HG03575 (cell line): ENCODE results near the gene IL1RN.

Experiments used
- ATAC-seq: cut with Tn5 transposase; IDR thresholded peaks from one replicate; pipeline ENCODE4 v1.9.1; 2021; ENCODE audit not compliant: unreplicated experiment, insufficient number of reproducible peaks, low FRiP score; ENCODE audit errors: extremely low read depth

The IL1RN gene

DNA sequence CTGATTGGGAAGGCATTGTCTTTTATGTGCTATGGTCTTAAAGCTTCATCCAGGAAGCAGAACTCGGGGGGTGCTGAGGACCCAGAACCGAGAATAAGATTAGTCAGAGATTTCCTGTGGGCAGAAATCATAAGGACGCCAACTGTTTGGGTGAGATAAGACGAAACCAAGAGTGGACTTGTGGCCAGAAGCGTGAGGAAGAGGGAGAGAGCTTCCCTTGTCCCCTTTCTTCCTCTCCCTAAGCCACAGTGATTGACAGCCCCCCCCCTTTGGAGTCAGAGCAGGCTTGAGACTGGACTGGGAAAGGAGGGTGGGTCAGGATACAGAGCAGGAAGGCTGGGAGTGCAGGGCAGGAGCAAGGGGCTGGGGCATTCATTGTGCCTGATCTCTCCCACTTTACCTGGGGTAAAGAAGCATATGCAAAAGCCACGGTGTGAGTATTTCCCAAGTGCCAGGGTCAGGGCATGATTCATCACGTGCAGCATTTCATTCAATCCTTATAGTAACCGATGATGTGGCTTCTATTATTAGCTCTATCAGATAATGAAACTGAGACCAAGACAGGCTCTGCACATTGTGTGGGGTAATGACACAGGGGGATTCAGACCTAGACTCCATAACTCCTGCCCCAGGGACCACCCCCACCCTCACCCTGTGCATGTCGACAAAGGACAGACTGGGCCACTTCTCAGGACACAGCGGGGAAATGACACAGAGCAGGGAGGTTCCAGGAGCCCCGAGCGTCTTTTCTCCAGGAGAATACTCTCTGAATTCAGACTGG, 3.0 kb upstream of the IL1RN start:
- no peak for ATAC-seq

DNA sequence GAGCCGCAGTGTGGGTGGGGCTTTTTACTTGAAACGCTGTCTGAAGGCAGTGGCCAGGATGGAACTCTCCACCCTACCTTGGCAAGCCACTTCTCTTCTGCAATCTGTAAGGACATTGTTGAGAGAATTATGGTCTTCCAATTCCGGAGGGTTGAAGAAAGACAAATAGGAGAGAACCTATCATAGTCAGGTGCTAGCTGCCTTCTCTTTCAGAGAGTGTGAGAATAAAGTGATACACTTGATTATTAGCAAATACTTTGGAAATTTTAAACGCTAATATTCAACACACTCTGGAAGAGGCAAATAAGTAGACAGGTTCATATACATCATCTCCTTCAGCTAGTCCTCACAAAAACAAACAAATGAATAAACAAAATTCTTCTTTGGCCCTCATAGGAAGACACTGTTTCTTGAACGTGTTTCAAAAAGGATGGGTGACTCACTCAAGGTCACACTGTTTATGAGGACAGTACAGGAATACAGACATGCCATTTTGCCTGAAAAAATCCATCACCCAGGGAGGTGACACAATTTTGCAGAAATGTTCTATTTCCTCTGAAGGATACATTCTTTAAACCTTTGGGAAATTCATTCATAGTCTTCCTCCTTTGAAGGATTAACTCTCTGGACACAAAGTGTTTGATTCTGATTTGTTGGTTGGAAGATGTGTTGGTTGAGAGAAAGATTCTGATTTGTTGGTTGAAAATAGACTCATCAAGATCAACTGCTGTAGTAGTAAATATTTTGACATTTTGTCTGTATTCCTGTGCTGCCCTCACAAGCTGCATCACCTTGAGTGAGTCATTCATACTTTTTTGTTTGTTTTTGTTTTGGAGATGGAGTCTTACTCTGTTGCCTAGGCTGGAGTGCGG, 2.2 kb upstream of the IL1RN start:
- ATAC-seq = no peak

DNA sequence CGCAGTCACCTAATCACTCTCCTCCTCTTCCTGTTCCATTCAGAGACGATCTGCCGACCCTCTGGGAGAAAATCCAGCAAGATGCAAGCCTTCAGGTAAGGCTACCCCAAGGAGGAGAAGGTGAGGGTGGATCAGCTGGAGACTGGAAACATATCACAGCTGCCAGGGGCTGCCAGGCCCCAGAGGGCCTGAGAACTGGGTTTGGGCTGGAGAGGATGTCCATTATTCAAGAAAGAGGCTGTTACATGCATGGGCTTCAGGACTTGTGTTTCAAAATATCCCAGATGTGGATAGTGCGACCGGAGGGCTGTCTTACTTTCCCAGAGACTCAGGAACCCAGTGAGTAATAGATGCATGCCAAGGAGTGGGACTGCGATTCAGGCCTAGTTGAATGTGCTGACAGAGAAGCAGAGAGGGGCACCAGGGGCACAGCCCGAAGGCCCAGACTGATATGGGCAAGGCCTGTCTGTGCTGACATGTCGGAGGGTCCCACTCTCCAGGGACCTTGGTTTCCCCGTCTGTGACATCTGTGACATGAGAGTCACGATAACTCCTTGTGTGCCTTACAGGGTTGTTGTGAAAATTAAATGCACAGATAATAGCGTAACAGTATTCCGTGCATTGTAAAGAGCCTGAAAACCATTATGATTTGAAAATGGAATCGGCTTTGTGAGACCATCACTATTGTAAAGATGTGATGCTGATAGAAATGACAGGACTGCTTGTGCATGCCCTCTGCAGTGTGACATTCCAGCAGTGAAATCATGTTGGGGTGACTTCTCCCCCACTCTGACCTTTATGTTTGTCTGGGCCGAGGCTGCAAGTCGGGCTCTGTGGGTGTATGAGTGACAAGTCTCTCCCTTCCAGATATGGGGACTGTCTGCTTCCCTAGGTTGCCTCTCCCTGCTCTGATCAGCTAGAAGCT, 510 bp downstream of the IL1RN start:
- no peak for ATAC-seq

DNA sequence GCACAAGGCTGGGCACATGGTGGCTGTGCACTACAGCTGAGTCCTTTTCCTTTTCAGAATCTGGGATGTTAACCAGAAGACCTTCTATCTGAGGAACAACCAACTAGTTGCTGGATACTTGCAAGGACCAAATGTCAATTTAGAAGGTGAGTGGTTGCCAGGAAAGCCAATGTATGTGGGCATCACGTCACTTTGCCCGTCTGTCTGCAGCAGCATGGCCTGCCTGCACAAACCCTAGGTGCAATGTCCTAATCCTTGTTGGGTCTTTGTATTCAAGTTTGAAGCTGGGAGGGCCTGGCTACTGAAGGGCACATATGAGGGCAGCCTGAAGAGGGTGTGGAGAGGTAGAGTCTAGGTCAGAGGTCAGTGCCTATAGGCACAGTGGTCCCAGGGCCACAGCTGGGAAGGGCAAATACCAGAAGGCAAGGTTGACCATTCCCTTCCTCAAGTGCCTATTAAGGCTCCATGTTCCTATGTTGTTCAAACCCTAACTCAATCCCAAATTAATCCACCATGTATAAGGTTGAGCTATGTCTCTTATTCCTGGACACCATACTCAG, 2.2 kb downstream of the IL1RN start:
- ATAC-seq = no peak

DNA sequence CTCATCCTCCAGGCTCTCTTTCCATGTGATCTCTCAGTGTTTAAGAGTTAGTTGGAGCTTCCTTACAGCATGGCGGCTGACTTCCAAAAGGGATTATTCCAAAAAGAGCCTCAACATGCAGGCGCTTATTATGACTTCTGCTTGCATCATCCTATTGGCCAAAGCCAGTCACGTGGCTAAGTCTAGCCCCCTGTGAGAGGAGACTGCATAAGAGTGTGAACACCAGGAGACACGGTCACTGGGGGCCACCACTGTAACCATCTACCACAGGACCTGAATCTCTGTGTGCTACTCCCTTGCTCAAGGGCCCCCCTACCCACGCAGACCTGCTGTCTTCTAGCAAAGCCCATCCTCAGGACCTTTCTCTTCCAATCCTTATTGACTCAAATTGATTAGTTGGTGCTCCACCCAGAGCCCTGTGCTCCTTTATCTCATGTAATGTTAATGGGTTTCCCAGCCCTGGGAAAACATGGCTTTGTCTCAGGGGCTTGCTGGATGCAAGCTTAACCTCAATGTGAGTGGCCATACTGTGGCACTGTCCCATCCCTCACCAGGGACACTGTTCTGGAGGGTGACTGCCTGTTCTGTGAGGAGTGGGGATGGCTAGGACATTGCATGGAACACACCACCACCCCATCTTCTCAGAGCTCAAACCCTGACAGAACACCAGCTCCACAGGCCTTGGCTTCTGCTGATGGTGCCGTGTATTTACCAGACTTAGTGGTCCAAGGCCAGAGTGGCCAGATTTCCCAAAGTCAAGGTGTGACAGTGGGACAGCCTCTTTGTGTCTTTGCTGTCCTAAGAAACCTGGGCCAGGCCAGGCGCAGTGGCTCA, 4.2 kb downstream of the IL1RN start:
- ATAC-seq = no peak

DNA sequence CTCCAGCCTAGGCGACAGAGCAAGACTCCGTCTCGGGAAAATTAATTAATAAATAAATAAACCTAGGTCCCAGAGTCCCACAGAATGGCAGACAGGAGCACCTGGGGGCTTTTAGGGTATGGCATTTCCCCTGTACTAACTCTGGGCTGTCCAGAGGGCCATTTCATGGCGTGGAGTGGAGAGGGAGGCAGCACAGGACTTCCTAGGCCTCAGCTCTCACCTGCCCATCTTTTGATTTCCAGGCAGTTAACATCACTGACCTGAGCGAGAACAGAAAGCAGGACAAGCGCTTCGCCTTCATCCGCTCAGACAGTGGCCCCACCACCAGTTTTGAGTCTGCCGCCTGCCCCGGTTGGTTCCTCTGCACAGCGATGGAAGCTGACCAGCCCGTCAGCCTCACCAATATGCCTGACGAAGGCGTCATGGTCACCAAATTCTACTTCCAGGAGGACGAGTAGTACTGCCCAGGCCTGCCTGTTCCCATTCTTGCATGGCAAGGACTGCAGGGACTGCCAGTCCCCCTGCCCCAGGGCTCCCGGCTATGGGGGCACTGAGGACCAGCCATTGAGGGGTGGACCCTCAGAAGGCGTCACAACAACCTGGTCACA, 5.1 kb downstream of the IL1RN start:
- no peak for ATAC-seq

DNA sequence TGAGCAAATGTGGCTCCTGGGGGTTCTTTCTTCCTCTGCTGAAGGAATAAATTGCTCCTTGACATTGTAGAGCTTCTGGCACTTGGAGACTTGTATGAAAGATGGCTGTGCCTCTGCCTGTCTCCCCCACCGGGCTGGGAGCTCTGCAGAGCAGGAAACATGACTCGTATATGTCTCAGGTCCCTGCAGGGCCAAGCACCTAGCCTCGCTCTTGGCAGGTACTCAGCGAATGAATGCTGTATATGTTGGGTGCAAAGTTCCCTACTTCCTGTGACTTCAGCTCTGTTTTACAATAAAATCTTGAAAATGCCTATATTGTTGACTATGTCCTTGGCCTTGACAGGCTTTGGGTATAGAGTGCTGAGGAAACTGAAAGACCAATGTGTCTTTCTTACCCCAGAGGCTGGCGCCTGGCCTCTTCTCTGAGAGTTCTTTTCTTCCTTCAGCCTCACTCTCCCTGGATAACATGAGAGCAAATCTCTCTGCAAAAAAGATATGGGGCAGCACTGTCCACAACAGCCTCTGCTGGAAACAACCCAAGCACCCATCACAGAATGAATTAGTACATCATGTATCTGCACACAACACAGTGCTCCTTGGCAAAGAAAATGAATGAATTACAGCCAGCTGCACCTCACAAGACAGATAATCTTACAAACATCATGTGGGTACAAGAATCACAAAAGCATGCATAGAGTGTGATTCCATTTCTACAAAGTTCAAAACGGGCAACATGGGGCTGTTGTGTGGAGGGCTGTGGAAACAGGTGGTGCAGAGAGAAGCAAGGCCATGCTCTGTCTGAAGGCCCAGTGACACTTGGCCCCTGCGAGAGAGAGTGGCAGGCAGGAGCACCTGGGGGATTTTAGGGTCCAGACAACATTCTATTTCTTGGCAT, 6.6 kb downstream of the IL1RN start:
- ATAC-seq = no peak

DNA sequence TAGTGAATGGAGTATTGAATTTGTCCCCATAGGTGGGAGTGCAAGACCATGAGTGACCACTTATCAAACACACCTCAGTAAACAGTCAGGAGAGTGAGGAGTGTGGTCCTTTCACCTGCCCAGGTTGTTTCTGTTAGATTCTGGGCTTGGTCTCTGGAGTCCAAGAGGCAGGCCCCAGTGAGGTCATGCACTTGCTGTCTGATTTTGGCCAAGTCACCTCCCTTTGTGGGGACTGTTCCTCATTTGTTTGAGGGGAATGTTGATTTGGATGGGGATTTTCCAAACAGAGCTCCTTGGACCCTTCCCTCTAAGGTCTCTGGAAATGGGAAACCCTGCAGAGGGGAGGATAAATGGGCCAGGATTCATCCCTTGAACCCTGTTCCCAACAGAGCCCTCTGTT, 7.3 kb downstream of the IL1RN start:
- no peak for ATAC-seq

DNA sequence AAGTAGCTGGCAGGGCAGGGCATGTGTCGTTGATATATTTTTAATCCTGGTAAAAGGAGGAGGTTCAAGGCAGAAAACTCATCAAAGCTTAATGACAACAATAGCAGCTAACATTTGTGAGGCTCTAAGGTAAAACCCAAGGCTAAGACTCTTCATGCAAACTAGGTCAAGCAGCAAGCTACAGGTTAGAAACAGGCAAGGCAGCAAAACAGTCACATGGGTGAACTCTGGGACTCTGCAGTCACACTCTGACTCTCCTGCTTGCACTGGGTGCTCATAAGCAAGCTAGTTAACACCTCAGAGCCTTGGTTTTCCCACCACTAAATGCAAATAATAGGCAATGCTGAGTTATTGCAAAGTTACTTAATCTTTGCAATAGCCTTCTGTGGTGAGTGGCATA, 7.9 kb downstream of the IL1RN start:
- ATAC-seq = no peak

DNA sequence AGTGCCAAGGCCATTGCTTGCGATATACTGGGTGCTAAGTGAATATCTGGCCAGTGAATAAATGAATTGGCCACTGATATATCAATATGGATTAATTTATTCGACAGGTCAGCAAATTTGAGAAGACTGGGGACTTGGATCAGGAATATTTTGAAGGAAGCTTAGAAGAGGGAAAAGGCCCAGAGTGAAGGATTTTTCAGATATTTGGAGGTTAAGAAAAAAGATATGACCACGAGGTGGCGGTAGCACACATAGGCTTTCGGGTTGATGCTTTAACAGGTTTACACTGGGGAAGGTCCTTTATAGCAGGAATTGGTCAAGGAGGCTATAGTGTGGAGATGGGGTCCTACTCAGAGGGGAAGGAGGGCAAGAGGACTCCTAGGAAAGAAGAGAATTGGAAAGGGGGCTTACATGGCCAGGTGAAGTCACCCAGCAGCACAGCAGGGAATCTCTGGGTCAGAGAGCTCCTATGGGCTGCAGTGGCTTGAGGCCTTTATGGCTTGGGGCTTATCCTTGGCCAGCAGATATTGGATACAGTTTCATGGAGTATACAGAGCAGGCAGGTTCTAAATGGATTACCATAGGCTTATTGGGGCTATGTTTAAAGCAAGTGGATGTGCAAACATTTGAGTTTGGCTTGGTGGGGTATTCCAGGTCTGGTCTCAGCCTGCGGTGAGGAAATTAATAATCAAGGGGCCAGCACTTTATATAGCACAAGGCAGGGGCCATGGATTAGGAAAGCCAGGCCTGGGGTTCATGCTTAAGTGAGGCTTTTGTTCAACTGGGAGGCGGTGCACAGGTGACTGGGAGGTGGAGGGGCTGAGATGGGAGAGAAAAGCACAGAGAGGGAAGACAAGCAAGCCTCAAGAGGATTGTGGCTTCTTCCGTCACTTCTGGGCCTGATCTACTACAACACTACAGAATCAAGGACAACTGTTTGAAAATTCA, 9.7 kb downstream of the IL1RN start:
- ATAC-seq = no peak

DNA sequence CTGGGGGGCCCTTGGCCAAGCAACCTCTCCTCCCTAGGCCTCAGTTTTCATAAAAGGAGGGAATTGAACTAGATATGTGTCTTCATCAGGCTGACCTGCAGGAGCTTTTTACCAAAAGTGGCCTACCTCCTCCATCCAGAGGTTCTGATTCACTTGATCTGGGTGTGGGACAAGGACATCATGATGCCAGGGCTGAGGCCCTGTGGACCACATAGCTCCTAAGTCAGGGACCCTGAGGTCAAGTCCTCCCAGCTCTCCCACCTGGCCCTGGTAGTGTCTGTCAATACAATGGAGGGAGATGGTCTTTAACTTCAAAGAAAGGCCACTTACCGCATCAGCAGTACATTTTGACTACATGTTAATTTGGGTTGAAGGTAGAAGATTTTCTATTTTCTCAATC, 10.4 kb downstream of the IL1RN start:
- no peak for ATAC-seq

DNA sequence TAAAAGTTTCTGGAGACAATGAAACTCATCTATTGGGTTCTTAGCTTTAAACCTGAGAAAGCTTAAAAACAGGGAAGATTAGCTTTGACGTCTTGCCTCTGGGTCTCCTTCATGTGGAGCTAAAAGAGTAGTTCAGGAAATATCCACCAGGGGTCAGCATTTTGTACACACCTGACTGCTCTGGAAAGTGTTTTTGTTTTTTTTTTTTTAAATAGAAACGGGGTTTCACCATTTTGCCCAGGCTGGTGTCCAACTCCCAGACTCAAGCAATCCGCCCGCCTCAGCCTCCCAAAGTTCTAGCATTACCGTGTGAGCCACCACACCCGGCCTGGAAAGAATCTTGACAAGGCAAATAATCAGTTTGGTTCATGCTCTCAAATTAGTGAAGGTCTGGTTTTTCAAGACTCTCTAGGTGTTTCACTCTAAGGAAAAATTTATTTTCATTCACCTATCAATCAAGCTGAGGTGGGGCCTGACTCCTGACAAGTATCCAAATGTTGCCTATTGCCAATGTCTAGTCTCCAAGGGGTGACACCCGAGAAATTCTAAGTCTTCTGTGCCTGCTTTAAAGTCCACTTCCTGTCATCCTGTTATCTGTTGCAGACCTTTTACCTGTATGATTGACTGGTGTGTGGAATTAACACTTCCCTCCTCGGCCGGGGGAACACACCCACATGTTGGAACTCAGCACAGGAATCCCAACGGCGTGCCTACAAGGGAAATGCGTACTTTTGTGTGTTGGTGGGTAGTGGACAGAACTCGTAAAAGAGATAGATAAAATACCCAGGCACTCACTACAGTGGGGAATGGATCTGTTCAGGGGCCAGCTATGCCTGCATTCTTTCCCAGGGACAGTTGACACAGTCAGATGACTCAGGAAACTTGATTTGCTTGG, 11.3 kb downstream of the IL1RN start:
- no peak for ATAC-seq

DNA sequence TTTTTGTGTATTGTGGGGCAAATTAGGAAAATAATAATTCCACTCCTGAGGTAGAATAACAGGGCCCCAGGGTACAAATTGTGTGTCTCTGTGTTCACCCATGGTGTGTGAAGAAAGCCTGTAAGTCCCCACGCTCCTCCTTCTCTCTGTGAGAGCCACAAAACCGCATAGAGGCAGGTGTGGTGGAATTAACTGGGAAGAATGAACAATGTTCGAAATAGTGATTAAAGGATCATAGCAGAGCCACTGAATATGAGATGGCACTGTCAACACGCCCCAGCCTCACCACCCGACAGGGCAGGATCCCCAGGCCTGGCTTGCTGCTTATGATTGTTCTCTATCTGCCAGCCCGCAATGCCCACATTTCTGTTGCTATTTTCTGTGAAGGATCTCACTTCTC, 14.1 kb downstream of the IL1RN start:
- no peak for ATAC-seq

DNA sequence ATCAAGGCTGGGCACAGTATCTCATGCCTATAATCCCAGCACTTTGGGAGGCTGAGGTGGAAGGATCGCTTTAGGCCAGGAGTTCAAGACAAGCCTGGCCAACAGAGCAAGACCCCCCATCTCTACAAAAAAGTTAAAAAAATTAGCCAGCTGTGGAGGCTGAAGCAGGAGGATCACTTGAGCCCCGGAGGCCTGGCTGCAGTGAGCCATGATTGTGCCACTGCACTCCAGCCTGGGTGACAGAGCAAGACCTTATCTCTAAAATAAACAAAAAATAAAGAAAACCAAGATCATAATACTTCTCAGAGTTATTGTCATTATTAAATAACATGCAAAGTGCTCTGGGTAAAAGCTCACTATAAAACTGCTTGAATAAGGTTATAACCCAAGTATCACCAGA, 14.9 kb downstream of the IL1RN start:
- ATAC-seq = no peak

DNA sequence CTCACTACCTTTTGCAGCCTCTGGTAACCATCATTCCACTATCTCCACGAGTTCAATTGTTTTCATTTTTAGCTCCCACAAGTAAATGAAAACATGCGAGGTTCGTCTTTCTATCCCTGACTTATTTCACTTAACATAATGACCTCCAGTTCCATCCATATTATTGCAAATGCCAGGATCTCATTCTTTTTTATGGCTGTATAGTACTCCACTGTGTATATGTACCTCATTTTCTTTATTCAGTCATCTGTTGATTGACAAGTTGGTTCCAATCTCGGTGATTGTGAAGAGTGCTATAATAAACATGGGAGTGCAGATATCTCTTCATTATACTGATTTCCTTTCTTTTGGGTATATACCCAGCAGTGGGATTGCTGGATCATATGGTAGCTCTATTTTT, 16.9 kb downstream of the IL1RN start:
- ATAC-seq = no peak
